Mesenchymal stem cell (in vitro differentiated cells and primary cell): Measurements from ENCODE around the gene AURKA.

Source experiments
- DNase-seq: peaks from one replicate; pipeline ENCODE4 v3.0.0-alpha.2; 2013
- H2AFZ ChIP-seq: one replicate; pipeline ENCODE4 v1.6.1; 2013; ENCODE audit warnings: low read depth, mild to moderate bottlenecking, control low read depth, inconsistent platforms, low read length, moderate library complexity
- H2AK5ac ChIP-seq: 2 replicates; pipeline ENCODE4 v1.6.1; 2013; ENCODE audit warnings: low read length, moderate library complexity, mild to moderate bottlenecking, inconsistent platforms; ENCODE audit not compliant: severe bottlenecking
- H2BK120ac ChIP-seq: one replicate; pipeline ENCODE4 v1.6.1; 2013; ENCODE audit warnings: low read depth, mild to moderate bottlenecking, inconsistent platforms, low read length, moderate library complexity
- H2BK12ac ChIP-seq, 2 experiments: one replicate each; pipeline ENCODE4 v1.6.1; 2013; ENCODE audit warnings: inconsistent platforms in 2 of 2, low read length in 2 of 2, mild to moderate bottlenecking in 2 of 2, moderate library complexity in 2 of 2, control low read depth in 1 of 2
- H2BK15ac ChIP-seq: one replicate; pipeline ENCODE4 v1.6.1; 2013; ENCODE audit warnings: mild to moderate bottlenecking, low read depth, inconsistent platforms; ENCODE audit not compliant: poor library complexity, severe bottlenecking
- H2BK5ac ChIP-seq: 2 replicates; pipeline ENCODE4 v1.6.1; 2013; ENCODE audit warnings: low read depth, mild to moderate bottlenecking, low read length, control low read depth, inconsistent platforms; ENCODE audit not compliant: poor library complexity, severe bottlenecking
- H3K14ac ChIP-seq, 2 experiments: one replicate each; pipeline ENCODE4 v1.6.1; 2013; ENCODE audit warnings: inconsistent platforms in 2 of 2, low read length in 2 of 2, control low read depth in 1 of 2, mild to moderate bottlenecking in 1 of 2, moderate library complexity in 1 of 2
- H3K18ac ChIP-seq, 2 experiments: one replicate each; pipeline ENCODE4 v1.6.1; 2013; ENCODE audit warnings: inconsistent platforms in 2 of 2, low read length in 2 of 2, control low read depth in 1 of 2, low read depth in 1 of 2, mild to moderate bottlenecking in 1 of 2
- H3K23ac ChIP-seq, 2 experiments: one replicate each; pipeline ENCODE4 v1.6.1; 2013; ENCODE audit warnings: inconsistent platforms in 2 of 2, low read length in 2 of 2, mild to moderate bottlenecking in 2 of 2, moderate library complexity in 2 of 2, control low read depth in 1 of 2
- H3K27ac ChIP-seq: 2 replicates; pipeline ENCODE4 v1.5.1; 2013; ENCODE audit warnings: mild to moderate bottlenecking, moderate library complexity, low read length, control low read depth, inconsistent platforms; ENCODE audit not compliant: poor library complexity, severe bottlenecking
- H3K27me3 ChIP-seq, 2 experiments: 2 replicates each; pipeline versions ENCODE4 v1.6.1 to v1.7.0; 2013; ENCODE audit warnings: low read length in 2 of 2, mild to moderate bottlenecking in 2 of 2, moderate library complexity in 2 of 2, control low read depth in 1 of 2, inconsistent platforms in 1 of 2; ENCODE audit not compliant: control insufficient read depth in 1 of 2, insufficient read depth in 1 of 2
- H3K36me3 ChIP-seq, 2 experiments: 2 replicates each; pipeline versions ENCODE4 v1.6.1 to v1.7.0; 2013; ENCODE audit warnings: low read length in 2 of 2, control low read depth in 1 of 2, inconsistent platforms in 1 of 2, low read depth in 1 of 2, mild to moderate bottlenecking in 1 of 2; ENCODE audit not compliant: insufficient read depth in 2 of 2, control insufficient read depth in 1 of 2
- H3K4ac ChIP-seq, 2 experiments: one replicate each; pipeline ENCODE4 v1.6.1; 2013; ENCODE audit warnings: inconsistent platforms in 2 of 2, low read length in 2 of 2, mild to moderate bottlenecking in 2 of 2, moderate library complexity in 2 of 2, control low read depth in 1 of 2, low read depth in 1 of 2
- H3K4me1 ChIP-seq: 2 replicates; pipeline ENCODE4 v1.6.1; 2013; ENCODE audit warnings: low read depth, low read length, control low read depth; ENCODE audit not compliant: control insufficient read depth, insufficient read depth
- H3K4me2 ChIP-seq: 2 replicates; pipeline ENCODE4 v1.6.1; 2013; ENCODE audit warnings: low read length, mild to moderate bottlenecking, inconsistent platforms; ENCODE audit not compliant: poor library complexity, severe bottlenecking
- H3K4me3 ChIP-seq, 2 experiments: 2 replicates each; pipeline versions ENCODE4 v1.5.1 to v1.7.0; 2013; ENCODE audit warnings: low read length in 2 of 2, mild to moderate bottlenecking in 2 of 2, control low read depth in 1 of 2, low read depth in 1 of 2; ENCODE audit not compliant: insufficient read depth in 1 of 2
- H3K79me1 ChIP-seq: replicated peaks from 2 replicates; pipeline ENCODE4 v1.6.1; 2013; ENCODE audit warnings: mild to moderate bottlenecking, control low read depth, low read length, inconsistent platforms; ENCODE audit not compliant: poor library complexity, severe bottlenecking
- H3K9ac ChIP-seq: 2 replicates; pipeline ENCODE4 v1.7.0; 2013; ENCODE audit warnings: mild to moderate bottlenecking, low read length, moderate library complexity
- H3K9me3 ChIP-seq: 2 replicates; pipeline ENCODE4 v1.7.0; 2013; ENCODE audit warnings: mild to moderate bottlenecking, low read length; ENCODE audit not compliant: control insufficient read depth
- H4K8ac ChIP-seq: one replicate; pipeline ENCODE4 v1.6.1; 2013; ENCODE audit warnings: inconsistent platforms, mild to moderate bottlenecking, low read length, moderate library complexity
- H4K91ac ChIP-seq: one replicate; pipeline ENCODE4 v1.6.1; 2013; ENCODE audit warnings: mild to moderate bottlenecking, low read length, inconsistent platforms
- whole genome bisulfite sequencing: methylation state at CpG from one replicate; pipeline ENCODE4 v1.1.7; 2013; ENCODE audit warnings: mixed read lengths; 5-methylcytosine and 5-hydroxymethylcytosine counted together

AURKA gene

DNA sequence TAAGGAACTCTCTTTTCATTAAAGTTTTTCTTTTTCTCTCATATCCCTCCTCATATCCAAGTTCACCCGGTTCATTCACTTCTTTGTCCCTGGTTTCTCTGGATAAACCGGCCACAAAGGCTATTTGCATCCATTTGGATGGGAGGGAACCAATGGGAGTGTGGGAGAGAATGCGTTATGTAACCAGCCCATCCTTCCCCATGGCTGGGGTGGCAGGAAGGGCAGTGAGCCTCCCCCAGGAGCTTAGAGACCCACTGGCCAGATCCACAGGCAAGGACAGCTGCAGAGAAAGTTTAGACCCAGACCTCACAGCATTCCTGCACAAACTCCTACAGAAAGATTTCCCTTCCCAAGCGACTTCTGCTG, 30.8 kb upstream of the AURKA start:
- Histone ChIP-seq H2BK120ac (peak overlapping the region; percentile 46), H3K79me1 (no peaks in the 10 kb centered on the region), H3K9me3 (no peaks in the 10 kb centered on the region), H3K36me3 (no peaks in the 10 kb centered on the region), H3K4me3 (no peak overlapping the region), H3K23ac (no peak overlapping the region), H2BK15ac (no peak overlapping the region), H3K14ac (no peak overlapping the region), H3K18ac (peak overlapping the region in 1 of 2 experiments; percentile 94), H3K27me3 (peaks cover 0 to 14% of the 10 kb centered on the region in 2 experiments), H3K4me2 (peak overlapping the region; percentile 27), H3K4me1 (peaks cover 14% of the 10 kb centered on the region), H3K9ac (no peak overlapping the region), H2BK12ac (peak overlapping the region in 1 of 2 experiments; percentile 97), H2BK5ac (peak overlapping the region; percentile 63), H3K27ac (peak overlapping the region; percentile 87), H2AK5ac (no peak overlapping the region), H4K91ac (peak overlapping the region; percentile 63), H4K8ac (peak overlapping the region; percentile 94), H3K4ac (peak overlapping the region; percentile 61 to 81), H2AFZ (peak overlapping the region; percentile 85)
- DNase-seq, result no peak
- 31% methylated on average over 2 of the region's 4 CpGs for WGBS

DNA sequence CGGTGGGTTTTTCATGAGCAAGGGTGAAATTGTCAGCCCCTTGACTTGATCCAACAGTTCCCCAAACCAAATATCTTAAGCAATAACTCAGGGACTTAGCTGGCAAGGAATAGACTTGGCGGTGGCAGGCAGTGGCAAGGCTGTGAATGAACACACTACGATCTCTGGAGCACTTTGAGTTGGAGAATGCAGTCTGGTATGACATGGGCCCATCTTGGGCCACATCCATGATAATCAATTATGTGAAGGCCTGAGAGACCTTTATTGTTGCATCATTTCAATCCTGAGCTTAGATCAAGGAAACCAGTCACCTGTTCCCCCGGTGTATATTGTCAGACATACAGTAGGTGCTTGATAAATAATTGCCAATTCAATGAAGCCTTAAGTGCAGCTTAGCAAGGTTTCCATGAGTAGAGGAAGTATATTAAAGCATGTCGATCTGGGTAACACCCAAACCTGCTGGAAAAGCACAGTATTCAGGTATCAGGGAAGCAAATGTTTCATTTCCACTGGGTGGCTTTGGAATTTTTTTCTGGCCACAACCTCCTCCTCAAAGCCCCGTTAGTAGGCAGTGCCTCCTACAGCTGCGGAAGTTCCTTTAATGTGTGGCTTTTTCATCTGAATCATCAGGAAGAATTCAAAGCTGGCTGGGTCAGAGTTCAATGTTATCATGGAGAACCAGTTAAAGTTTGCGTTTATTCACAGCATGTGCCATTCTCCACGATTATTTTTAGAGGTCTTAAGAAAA, 30.2 kb upstream of the AURKA start:
- Histone ChIP-seq H3K9me3 (no peaks in the 10 kb centered on the region), H2AFZ (no peak overlapping the region), H2BK12ac (peak overlapping the region in 1 of 2 experiments; percentile 92), H4K8ac (peak overlapping the region; percentile 47), H2AK5ac (peak overlapping the region; percentile 74), H3K18ac (peak overlapping the region; percentile 64 to 81), H3K9ac (no peak overlapping the region), H3K23ac (no peak overlapping the region), H3K79me1 (no peaks in the 10 kb centered on the region), H3K14ac (no peak overlapping the region), H3K27me3 (peaks cover 0 to 12% of the 10 kb centered on the region in 2 experiments), H2BK120ac (peak overlapping the region; percentile 57), H3K4ac (peak overlapping the region in 1 of 2 experiments; percentile 48), H3K4me1 (peaks cover 18% of the 10 kb centered on the region), H3K4me2 (peak overlapping the region; percentile 23), H3K36me3 (peaks cover 0 to under 1% of the 10 kb centered on the region in 2 experiments), H3K27ac (peak overlapping the region; percentile 87), H4K91ac (peak overlapping the region; percentile 30), H3K4me3 (no peak overlapping the region), H2BK5ac (no peak overlapping the region), H2BK15ac (no peak overlapping the region)
- 58% methylated on average over 8 of the region's 9 CpGs for WGBS
- DNase-seq, result peak; percentile 69

DNA sequence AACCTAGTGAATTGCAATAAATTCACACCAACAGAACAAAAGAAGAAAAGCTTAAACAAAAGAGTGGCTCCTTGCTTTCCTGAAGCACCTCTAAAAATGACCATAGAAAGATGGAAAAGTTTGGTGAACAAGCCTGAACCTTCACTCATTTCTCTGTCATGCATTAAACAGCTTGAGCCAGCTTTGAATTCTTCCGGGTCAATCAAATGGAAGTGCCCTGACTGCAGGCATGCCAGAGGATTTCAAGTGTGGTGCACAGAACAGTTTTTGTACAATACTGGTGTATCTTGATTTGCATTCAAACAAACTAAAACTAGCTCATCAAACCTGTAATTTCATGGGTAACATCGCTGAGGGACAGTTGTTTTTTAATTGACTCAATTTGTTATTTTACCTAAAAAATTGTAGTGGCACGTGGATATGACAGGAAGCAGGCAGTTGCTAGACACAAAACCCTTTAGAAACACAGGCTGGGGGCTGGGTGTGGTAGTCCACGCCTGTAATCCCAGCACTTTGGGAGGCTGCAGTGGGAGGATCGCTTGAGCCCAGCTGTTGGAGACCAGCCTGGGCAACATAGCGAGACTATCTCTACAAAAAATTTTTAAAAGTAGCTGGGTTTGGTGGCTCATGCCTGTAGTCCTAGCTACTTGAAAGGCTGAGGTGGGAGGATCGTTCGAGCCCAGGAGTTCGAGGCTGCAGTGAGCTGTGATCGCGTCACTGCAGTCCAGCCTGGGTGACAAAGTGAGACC, 29.1 kb upstream of the AURKA start:
- WGBS, result 95% methylated on average over 9 of the region's 11 CpGs
- H3K36me3 ChIP-seq, result peaks cover 0 to 4% of the 10 kb centered on the region in 2 experiments

DNA sequence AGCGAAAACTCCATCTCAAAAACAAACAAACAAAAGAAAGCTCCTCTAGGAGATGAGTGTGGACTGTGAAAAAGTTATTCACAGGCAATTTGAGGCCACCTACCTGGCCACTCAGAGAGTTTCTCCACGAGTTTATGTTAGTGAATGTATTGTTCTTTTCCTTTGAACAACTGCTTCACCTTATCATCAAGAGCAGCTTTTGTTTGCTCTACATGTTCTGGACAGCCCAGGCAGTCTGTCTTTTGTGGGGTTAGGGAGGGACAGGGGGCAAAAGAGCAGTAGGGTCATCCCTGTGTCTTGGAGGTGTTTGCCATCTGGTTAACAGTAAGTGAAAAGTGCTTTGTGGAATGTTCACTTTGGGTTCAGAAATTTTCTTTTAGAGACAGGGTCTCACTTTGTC, 28.0 kb upstream of the AURKA start:
- Histone ChIP-seq H3K36me3 (peaks cover 0 to 4% of the 10 kb centered on the region in 2 experiments), H3K4me2 (no peak overlapping the region), H4K8ac (no peak overlapping the region), H3K18ac (no peak overlapping the region), H2AFZ (no peak overlapping the region), H2BK5ac (no peak overlapping the region), H3K14ac (no peak overlapping the region), H3K23ac (no peak overlapping the region), H2BK120ac (no peak overlapping the region), H4K91ac (no peak overlapping the region), H3K27me3 (peaks cover 0 to 4% of the 10 kb centered on the region in 2 experiments), H2BK12ac (no peak overlapping the region), H3K9me3 (no peaks in the 10 kb centered on the region), H3K27ac (no peak overlapping the region), H3K4me1 (peaks cover 18% of the 10 kb centered on the region), H3K4me3 (no peak overlapping the region), H2AK5ac (peak overlapping the region; percentile 71), H3K9ac (no peak overlapping the region), H3K4ac (no peak overlapping the region), H3K79me1 (no peaks in the 10 kb centered on the region), H2BK15ac (no peak overlapping the region)
- WGBS, result 100% methylated on average over 1 of the region's 2 CpGs
- no peak for DNase-seq

More for the DNA sequence above, 29.1 kb upstream of the AURKA start:
- DNase-seq, result no peak
- no peaks in the 10 kb centered on the region for H3K79me1 ChIP-seq
- H3K4me1 ChIP-seq, result peaks cover 18% of the 10 kb centered on the region
- peaks cover 0 to 10% of the 10 kb centered on the region in 2 experiments for H3K27me3 ChIP-seq
- no peaks in the 10 kb centered on the region for H3K9me3 ChIP-seq
- no peak overlapping the region for H3K14ac ChIP-seq
- no peak overlapping the region for H2AK5ac ChIP-seq
- no peak overlapping the region for H2AFZ ChIP-seq
- H3K18ac ChIP-seq, result no peak overlapping the region
- H2BK15ac ChIP-seq, result no peak overlapping the region
- no peak overlapping the region for H3K4ac ChIP-seq
- H3K9ac ChIP-seq, result no peak overlapping the region
- H3K4me2 ChIP-seq, result no peak overlapping the region
- H3K27ac ChIP-seq, result no peak overlapping the region
- H2BK5ac ChIP-seq, result no peak overlapping the region
- H4K8ac ChIP-seq, result no peak overlapping the region
- H2BK120ac ChIP-seq, result no peak overlapping the region
- H3K4me3 ChIP-seq, result no peak overlapping the region
- no peak overlapping the region for H3K23ac ChIP-seq
- no peak overlapping the region for H2BK12ac ChIP-seq
- H4K91ac ChIP-seq, result no peak overlapping the region
